Osteoblast (primary cell): Measurements from ENCODE around the gene HPSE2. TPM values are rescaled to one million over a fixed set of nuclear protein-coding genes. Genes with fewer than 3 reads are reported as not detected.

Experiments used
- DNase-seq: peaks from one replicate; pipeline ENCODE4 v3.0.0; 2011; ENCODE audit warnings: low spot score, mixed read lengths; ENCODE audit not compliant: insufficient read length; ENCODE audit errors: missing footprints
- H2AFZ ChIP-seq: 2 replicates; pipeline ENCODE4 v1.6.0; 2011; ENCODE audit warnings: mild to moderate bottlenecking, low read length
- H3K27ac ChIP-seq: 2 replicates; pipeline ENCODE4 v1.5.1; 2011; ENCODE audit warnings: mild to moderate bottlenecking, low read depth, low read length, moderate library complexity
- H3K27me3 ChIP-seq: 2 replicates; pipeline ENCODE4 v1.6.0; 2012; ENCODE audit warnings: mild to moderate bottlenecking, control low read depth, inconsistent platforms, low read length, moderate library complexity; ENCODE audit not compliant: insufficient read depth
- H3K36me3 ChIP-seq: 2 replicates; pipeline ENCODE4 v1.5.1; 2011; ENCODE audit warnings: mild to moderate bottlenecking, low read length, control low read depth, moderate library complexity; ENCODE audit not compliant: insufficient read depth
- H3K4me1 ChIP-seq: 2 replicates; pipeline ENCODE4 v1.5.1; 2011; ENCODE audit warnings: mild to moderate bottlenecking, low read length, control low read depth, moderate library complexity; ENCODE audit not compliant: insufficient read depth
- H3K4me2 ChIP-seq: 2 replicates; pipeline ENCODE4 v1.6.0; 2011; ENCODE audit warnings: mild to moderate bottlenecking, low read length; ENCODE audit not compliant: insufficient read depth
- H3K4me3 ChIP-seq: fragments of 200-600 bp; sonication (generic); 3 replicates; pipeline ENCODE4 v1.5.1; 2012; ENCODE audit warnings: mild to moderate bottlenecking, low read length, inconsistent platforms; ENCODE audit not compliant: insufficient read depth
- H3K79me2 ChIP-seq: 2 replicates; pipeline ENCODE4 v1.6.0; 2012; ENCODE audit warnings: mild to moderate bottlenecking, low read length, control low read depth, inconsistent platforms; ENCODE audit not compliant: insufficient read depth
- H3K9me3 ChIP-seq: 2 replicates; pipeline ENCODE4 v1.5.1; 2011; ENCODE audit warnings: low read depth, low read length, control low read depth
- H4K20me1 ChIP-seq: 2 replicates; pipeline ENCODE4 v1.6.0; 2012; ENCODE audit warnings: mild to moderate bottlenecking, low read length, control low read depth; ENCODE audit not compliant: insufficient read depth
- CTCF ChIP-seq: IDR thresholded peaks from 2 replicates; pipeline ENCODE4 v1.5.1; 2011; ENCODE audit warnings: mild to moderate bottlenecking, low read depth, low read length, moderate library complexity; ENCODE audit errors: extremely low read depth
- total RNA-seq: library from RNA; depleted of rRNA; stranded (reverse); fragments of >200 nt; gene quantifications from 2 replicates; pipeline ENCODE4 v1.2.3, GENCODE V29; 2012

Gene HPSE2
- total RNA-seq, 1 donor = not detected

- H3K36me3 ChIP-seq = no peaks in the 10 kb centered on the region
- no peak overlapping the region for H3K27ac ChIP-seq
- H4K20me1 ChIP-seq = no peaks in the 10 kb centered on the region
- H3K27me3 ChIP-seq = no peaks in the 10 kb centered on the region
- no peak for DNase-seq
- no peaks in the 10 kb centered on the region for H3K4me1 ChIP-seq
- H3K9me3 ChIP-seq = no peaks in the 10 kb centered on the region
- no peak for TF ChIP-seq CTCF
- no peak overlapping the region for H2AFZ ChIP-seq
- no peak overlapping the region for H3K4me3 ChIP-seq
- no peaks in the 10 kb centered on the region for H3K79me2 ChIP-seq
- H3K4me2 ChIP-seq = no peak overlapping the region
These were observed 562.4 kb downstream of the HPSE2 start for GRCh38 chr10:98673171-98673782.

GRCh38 chr10:98667081-98667480, 568.6 kb downstream of the HPSE2 start:
- Histone ChIP-seq H4K20me1 (no peaks in the 10 kb centered on the region), H3K36me3 (no peaks in the 10 kb centered on the region), H2AFZ (no peak overlapping the region), H3K27ac (no peak overlapping the region), H3K4me1 (no peaks in the 10 kb centered on the region), H3K9me3 (no peaks in the 10 kb centered on the region), H3K27me3 (no peaks in the 10 kb centered on the region), H3K4me2 (no peak overlapping the region), H3K4me3 (no peak overlapping the region), H3K79me2 (no peaks in the 10 kb centered on the region)
- TF ChIP-seq CTCF = no peak
- no peak for DNase-seq

- H3K79me2 ChIP-seq = no peaks in the 10 kb centered on the region
- no peaks in the 10 kb centered on the region for H3K4me1 ChIP-seq
- no peaks in the 10 kb centered on the region for H3K27me3 ChIP-seq
- no peaks in the 10 kb centered on the region for H4K20me1 ChIP-seq
- no peak overlapping the region for H3K4me3 ChIP-seq
- H2AFZ ChIP-seq = no peak overlapping the region
- no peaks in the 10 kb centered on the region for H3K9me3 ChIP-seq
- no peaks in the 10 kb centered on the region for H3K36me3 ChIP-seq
- H3K27ac ChIP-seq = no peak overlapping the region
- H3K4me2 ChIP-seq = no peak overlapping the region
- no peak for DNase-seq
- TF ChIP-seq CTCF = no peak
These were observed 569.4 kb downstream of the HPSE2 start for GRCh38 chr10:98666276-98666675.

GRCh38 chr10:98664329-98665042, 571.2 kb downstream of the HPSE2 start:
- Histone ChIP-seq H3K4me2 (no peak overlapping the region), H3K36me3 (no peaks in the 10 kb centered on the region), H4K20me1 (no peaks in the 10 kb centered on the region), H3K27me3 (no peaks in the 10 kb centered on the region), H3K79me2 (no peaks in the 10 kb centered on the region), H3K27ac (no peak overlapping the region), H3K4me1 (no peaks in the 10 kb centered on the region), H2AFZ (no peak overlapping the region), H3K4me3 (no peak overlapping the region), H3K9me3 (no peaks in the 10 kb centered on the region)
- peak; percentile 34 for DNase-seq
- peak; percentile 60 for TF ChIP-seq CTCF
